OCI-LY1 (cell line): ENCODE results near the gene MUC13.

ENCODE experiments used
- CTCF ChIP-seq: fragments of 200-600 bp; sonication (generic), shearing (Covaris generic); IDR thresholded peaks from 2 replicates; pipeline ENCODE4 v1.5.1; 2017; ENCODE audit warnings: mild to moderate bottlenecking, antibody characterized with exemption, low read length, moderate library complexity, mixed read lengths
- EZH2 ChIP-seq: fragments of 200-600 bp; sonication (generic), shearing (Covaris generic); IDR thresholded peaks from 2 replicates; pipeline ENCODE4 v1.8.0; 2017; ENCODE audit warnings: borderline replicate concordance, mixed run types, mild to moderate bottlenecking, antibody characterized with exemption, low read length, moderate library complexity, mixed read lengths

- TF ChIP-seq CTCF (no peak), EZH2 (no peak)
Measured at GRCh38 chr3:124890573-124891190, 43.9 kb downstream of the MUC13 start.
